GM18909 (cell line): ENCODE results near the gene CDHR2.
"Not testable (repeated sequence)": the region's sequence is repeated elsewhere in the genome, so short reads cannot be mapped to it uniquely, and the experiment has no call there.

Experiments used
- ATAC-seq: cut with Tn5 transposase; IDR thresholded peaks from one replicate; pipeline ENCODE4 v1.9.1; 2021; ENCODE audit warnings: mild to moderate bottlenecking; ENCODE audit not compliant: unreplicated experiment, poor library complexity

Gene CDHR2

GRCh38 chr5:176540956-176541337 is 8.2 kb upstream of the CDHR2 start:
- no peak for ATAC-seq

GRCh38 chr5:176541338-176542134 is 7.6 kb upstream of the CDHR2 start:
- no peak for ATAC-seq

GRCh38 chr5:176542135-176542595 is 7.0 kb upstream of the CDHR2 start:
- no peak for ATAC-seq

GRCh38 chr5:176542596-176543427 is 6.3 kb upstream of the CDHR2 start:
- ATAC-seq, result peak; percentile 34

- peak; percentile 61 for ATAC-seq
These were observed 5.5 kb upstream of the CDHR2 start for GRCh38 chr5:176543428-176544182.

GRCh38 chr5:176545388-176545736 is 3.8 kb upstream of the CDHR2 start:
- no peak for ATAC-seq

- no peak for ATAC-seq
These were observed 3.2 kb upstream of the CDHR2 start for GRCh38 chr5:176545737-176546509.

GRCh38 chr5:176547802-176548201 is 1.3 kb upstream of the CDHR2 start:
- no peak for ATAC-seq

- ATAC-seq, result no peak
These were observed 729 bp downstream of the CDHR2 start for GRCh38 chr5:176549871-176550270.

- ATAC-seq, result no peak
These were observed 1.2 kb downstream of the CDHR2 start for GRCh38 chr5:176550275-176550831.

- ATAC-seq, result not testable (repeated sequence)
These were observed 1.8 kb downstream of the CDHR2 start for GRCh38 chr5:176550937-176551336.

- ATAC-seq, result no peak
These were observed 3.3 kb downstream of the CDHR2 start for GRCh38 chr5:176552332-176552869.

- no peak for ATAC-seq
These were observed 4.3 kb downstream of the CDHR2 start for GRCh38 chr5:176553260-176554085.

GRCh38 chr5:176557846-176558245 is 8.7 kb downstream of the CDHR2 start:
- no peak for ATAC-seq

- ATAC-seq, result no peak
These were observed 10.5 kb downstream of the CDHR2 start for GRCh38 chr5:176559683-176560082.

GRCh38 chr5:176560364-176560763 is 11.2 kb downstream of the CDHR2 start:
- no peak for ATAC-seq

GRCh38 chr5:176561259-176561658 is 12.1 kb downstream of the CDHR2 start:
- no peak for ATAC-seq

GRCh38 chr5:176562189-176562588 is 13.0 kb downstream of the CDHR2 start:
- ATAC-seq, result no peak

GRCh38 chr5:176564002-176564401 is 14.9 kb downstream of the CDHR2 start:
- no peak for ATAC-seq
